IMR-90 (cell line): ENCODE data around the gene RSPO4. TPM values are rescaled to one million over a fixed set of nuclear protein-coding genes. Genes with fewer than 3 reads are reported as not detected.

Experiments
- ATAC-seq: fragments of 200-7000 bp; cut with Tn5 transposase; 2 replicates; pipeline ENCODE4 v1.9.1; 2020; ENCODE audit warnings: low read depth, mild to moderate bottlenecking, moderate library complexity
- BruUV-seq: library from RNA; stranded (reverse); fragments of 400-500 nt; replicated peaks from 2 replicates; lab custom pipeline; 2021; lab: Mats Ljungman, UMichigan
- CTCF ChIA-PET: fragments of 300-600 bp; formaldehyde crosslinking; extraction: SDS; loops from one replicate; lab custom pipeline; 2021; ENCODE audit warnings: antibody characterized with exemption; lab: Yijun Ruan, JAX
- POLR2A ChIA-PET: fragments of 300-600 bp; sonication (Branson Sonifier 250); formaldehyde crosslinking; loops from one replicate; lab custom pipeline; 2022; ENCODE audit warnings: antibody characterized with exemption; ENCODE audit not compliant: unreplicated experiment; lab: Charles Lee
- DNase-seq: peaks from one replicate; pipeline ENCODE4 v3.0.0; 2013
- H2AFZ ChIP-seq: replicated peaks from 2 replicates; pipeline ENCODE3; 2013; ENCODE audit warnings: low read length, mild to moderate bottlenecking; ENCODE audit not compliant: poor library complexity
- H2AK5ac ChIP-seq: 2 replicates; pipeline ENCODE4 v1.6.1; 2013; ENCODE audit warnings: low read depth, low read length, inconsistent platforms
- H2AK9ac ChIP-seq: replicated peaks from 2 replicates; pipeline ENCODE3; 2013; ENCODE audit warnings: mild to moderate bottlenecking, low read depth, low read length, moderate library complexity; ENCODE audit not compliant: poor library complexity
- H2BK120ac ChIP-seq: 2 replicates; pipeline ENCODE4 v1.6.1; 2013; ENCODE audit warnings: low read depth, low read length, inconsistent platforms
- H2BK15ac ChIP-seq: 3 replicates; pipeline ENCODE4 v1.6.1; 2013; ENCODE audit warnings: low read depth, low read length, inconsistent platforms
- H2BK20ac ChIP-seq: 2 replicates; pipeline ENCODE4 v1.6.1; 2013; ENCODE audit warnings: low read depth, mild to moderate bottlenecking, inconsistent platforms, low read length, moderate library complexity
- H2BK5ac ChIP-seq: 2 replicates; pipeline ENCODE4 v1.6.1; 2013; ENCODE audit warnings: mild to moderate bottlenecking, low read depth, low read length, inconsistent platforms; ENCODE audit not compliant: poor library complexity, severe bottlenecking
- H3K14ac ChIP-seq: replicated peaks from 2 replicates; pipeline ENCODE4 v1.6.1; 2013; ENCODE audit warnings: low read depth, low read length, inconsistent platforms
- H3K18ac ChIP-seq: 2 replicates; pipeline ENCODE4 v1.6.1; 2013; ENCODE audit warnings: low read depth, low read length, control low read depth
- H3K23ac ChIP-seq: 2 replicates; pipeline ENCODE4 v1.6.1; 2013; ENCODE audit warnings: low read depth, low read length, inconsistent platforms
- H3K27ac ChIP-seq: 2 replicates; pipeline ENCODE4 v1.5.1; 2013; ENCODE audit warnings: mild to moderate bottlenecking, control low read depth, low read length; ENCODE audit not compliant: insufficient read depth
- H3K27me3 ChIP-seq: 2 replicates; pipeline ENCODE4 v1.6.1; 2013; ENCODE audit warnings: low read length; ENCODE audit not compliant: control insufficient read depth, insufficient read depth
- H3K36me3 ChIP-seq: 2 replicates; pipeline ENCODE4 v1.6.1; 2013; ENCODE audit warnings: low read length, mixed read lengths; ENCODE audit not compliant: control insufficient read depth, insufficient read depth
- H3K4ac ChIP-seq: 2 replicates; pipeline ENCODE4 v1.6.1; 2013; ENCODE audit warnings: low read depth, low read length, inconsistent platforms
- H3K4me1 ChIP-seq: 2 replicates; pipeline ENCODE4 v1.6.1; 2013; ENCODE audit warnings: low read length, mixed read lengths; ENCODE audit not compliant: control insufficient read depth, insufficient read depth
- H3K4me2 ChIP-seq: 2 replicates; pipeline ENCODE4 v1.6.1; 2013; ENCODE audit warnings: low read depth, mild to moderate bottlenecking, control low read depth, low read length, moderate library complexity
- H3K4me3 ChIP-seq: 2 replicates; pipeline ENCODE4 v1.5.1; 2013; ENCODE audit warnings: low read depth, mild to moderate bottlenecking, control low read depth, low read length, moderate library complexity; ENCODE audit not compliant: insufficient read depth
- H3K56ac ChIP-seq: 2 replicates; pipeline ENCODE4 v1.6.1; 2013; ENCODE audit warnings: low read length, inconsistent platforms; ENCODE audit not compliant: insufficient read depth; ENCODE audit errors: extremely low read depth
- H3K79me1 ChIP-seq, 2 experiments: 2 replicates each; pipeline ENCODE4 v1.6.1; 2013; ENCODE audit warnings: low read length in 2 of 2, inconsistent platforms in 1 of 2, low read depth in 1 of 2
- H3K9ac ChIP-seq: 2 replicates; pipeline ENCODE4 v1.6.1; 2013; ENCODE audit warnings: low read depth, low read length, control low read depth
- H3K9me1 ChIP-seq: 2 replicates; pipeline ENCODE4 v1.6.1; 2013; ENCODE audit warnings: low read length, inconsistent platforms; ENCODE audit not compliant: insufficient read depth
- H3K9me3 ChIP-seq: 2 replicates; pipeline ENCODE4 v1.6.1; 2013; ENCODE audit warnings: low read length; ENCODE audit not compliant: control insufficient read depth, insufficient read depth
- H4K20me1 ChIP-seq: 2 replicates; pipeline ENCODE4 v1.6.1; 2013; ENCODE audit warnings: low read length, inconsistent platforms; ENCODE audit not compliant: insufficient read depth
- H4K5ac ChIP-seq: 2 replicates; pipeline ENCODE4 v1.6.1; 2013; ENCODE audit warnings: mild to moderate bottlenecking, low read depth, low read length, control low read depth
- H4K8ac ChIP-seq, 2 experiments: 2 replicates each; pipeline ENCODE4 v1.6.1; 2013; ENCODE audit warnings: low read depth in 2 of 2, low read length in 2 of 2, control low read depth in 1 of 2, inconsistent platforms in 1 of 2
- H4K91ac ChIP-seq: 2 replicates; pipeline ENCODE4 v1.6.1; 2013; ENCODE audit warnings: low read depth, low read length, inconsistent platforms; ENCODE audit not compliant: insufficient read depth
- BHLHE40 ChIP-seq: fragments of 150-350 bp; IDR thresholded peaks from 2 replicates; pipeline ENCODE4 v1.6.1; 2016; ENCODE audit warnings: mild to moderate bottlenecking, low read depth, low read length
- ELK1 ChIP-seq: fragments of 150-350 bp; IDR thresholded peaks from 2 replicates; pipeline ENCODE4 v1.6.1; 2016; ENCODE audit warnings: low read depth, mild to moderate bottlenecking, low read length, moderate library complexity, borderline replicate concordance
- FOS ChIP-seq: fragments of 150-350 bp; IDR thresholded peaks from 2 replicates; pipeline ENCODE4 v1.6.1; 2016; ENCODE audit warnings: low read depth, low read length
- MAFK ChIP-seq: IDR thresholded peaks from 2 replicates; pipeline ENCODE4 v1.6.1; 2012; ENCODE audit warnings: low read depth, low read length, improper control_type of control experiment
- MAZ ChIP-seq: IDR thresholded peaks from 2 replicates; pipeline ENCODE4 v1.6.1; 2012; ENCODE audit warnings: low read depth, mild to moderate bottlenecking, low read length, improper control_type of control experiment, moderate library complexity, borderline replicate concordance
- MXI1 ChIP-seq: IDR thresholded peaks from 2 replicates; pipeline ENCODE4 v1.6.1; 2012; ENCODE audit warnings: low read depth, mild to moderate bottlenecking, low read length, moderate library complexity, borderline replicate concordance
- RAD21 ChIP-seq: IDR thresholded peaks from 2 replicates; pipeline ENCODE4 v1.6.1; 2012; ENCODE audit warnings: low read length, improper control_type of control experiment
- RCOR1 ChIP-seq: IDR thresholded peaks from 2 replicates; pipeline ENCODE4 v1.6.1; 2012; ENCODE audit warnings: mild to moderate bottlenecking, low read length, improper control_type of control experiment; ENCODE audit not compliant: insufficient replicate concordance
- SMC3 ChIP-seq: fragments of 150-350 bp; IDR thresholded peaks from 2 replicates; pipeline ENCODE4 v1.6.1; 2016; ENCODE audit warnings: low read depth, mild to moderate bottlenecking, antibody characterized with exemption, low read length, moderate library complexity
- WGBS, 2 experiments: methylation state at CpG; one replicate each; pipeline versions ENCODE4 v1.1.5 to v1.1.7; 2013; ENCODE audit warnings: missing lambda C conversion rate in 2 of 2; ENCODE audit not compliant: insufficient read length in 1 of 2; ENCODE audit errors: extremely low coverage in 2 of 2; 5-methylcytosine and 5-hydroxymethylcytosine counted together
- dilution Hi-C: fragments of 300-500 bp; cut with HindIII; formaldehyde crosslinking; loops from one replicate; pipeline ENCODE4 v1.14.3; 2018; ENCODE audit warnings: low sequenced_read_pairs; ENCODE audit not compliant: unreplicated experiment
- in situ Hi-C: fragments of 300-500 bp; cut with MboI; formaldehyde crosslinking; loops from 3 replicates; pipeline ENCODE4 v1.14.3; 2019; ENCODE audit warnings: low sequenced_read_pairs, inconsistent platforms, mixed read lengths
- intact Hi-C: fragments of 100-400 bp; cut with micrococcal nuclease; formaldehyde crosslinking; loops from 2 replicates; pipeline ENCODE4 v1.10.0; 2022
- polyA plus RNA-seq, 3 experiments: library from polyadenylated mRNA; depleted of rRNA; stranded (reverse); fragments of >200 nt; gene quantifications; 2 replicates each; pipeline ENCODE4 v1.2.3, GENCODE V29; 2012; ENCODE audit warnings: low replicate concordance in 1 of 3
- total RNA-seq: library from RNA; depleted of rRNA; stranded (reverse); fragments of >200 nt; gene quantifications from 2 replicates; pipeline ENCODE4 v1.2.3, GENCODE V29; 2012

Gene RSPO4
- total and polyA plus RNA-seq, 2 of the 4 experiments (the other 2 are of a cell fraction), result not detected

- Histone ChIP-seq H2BK5ac (no peak overlapping the region), H4K5ac (no peak overlapping the region), H3K56ac (no peak overlapping the region), H3K9ac (no peak overlapping the region), H4K20me1 (no peaks in the 10 kb centered on the region), H3K79me1 (no peaks in the 10 kb centered on the region), H2AK9ac (no peak overlapping the region), H2BK20ac (no peak overlapping the region), H2AK5ac (no peak overlapping the region), H3K4me3 (no peak overlapping the region), H4K8ac (no peak overlapping the region), H3K36me3 (no peaks in the 10 kb centered on the region), H3K27me3 (peaks cover 1% of the 10 kb centered on the region; the same call in 1 of the 2 replicates), H3K9me1 (no peaks in the 10 kb centered on the region), H3K4me2 (no peak overlapping the region), H3K9me3 (no peaks in the 10 kb centered on the region), H2BK15ac (no peak overlapping the region), H4K91ac (no peak overlapping the region), H3K4ac (no peak overlapping the region), H3K4me1 (no peaks in the 10 kb centered on the region), H3K14ac (no peak overlapping the region), H2BK120ac (no peak overlapping the region), H3K27ac (no peak overlapping the region), H3K18ac (no peak overlapping the region), H3K23ac (no peak overlapping the region), H2AFZ (no peak overlapping the region)
- dilution Hi-C loops (no loop called here), in situ Hi-C loops (no loop called here), intact Hi-C loops (no loop called here)
- TF ChIP-seq SMC3 (no peak), ELK1 (no peak), RCOR1 (no peak), MXI1 (no peak), RAD21 (no peak), MAZ (no peak), FOS (no peak), BHLHE40 (no peak), MAFK (no peak)
- POLR2A ChIA-PET, result no interaction called here
- CTCF ChIA-PET, result no interaction called here
- BruUV-seq, result no TSS peak
- no peak for ATAC-seq
- no peak for DNase-seq
- no CpG with 5 or more reads among the region's 7 CpGs for WGBS, 2 experiments
Observed at GRCh38 chr20:942611-943010, 59.5 kb downstream of the RSPO4 start.
